HepG2 (cell line): ENCODE measurements around the gene NFKBIL1. TPM values are rescaled to one million over a fixed set of nuclear protein-coding genes. Genes with fewer than 3 reads are reported as not detected.
A peak's percentile ranks its signal among the peaks of the same experiment; 100 is the strongest.

Experiments
- AHR ChIP-seq: IDR thresholded peaks from 2 replicates; pipeline ENCODE4 v1.6.1; 2018; ENCODE audit warnings: missing genetic modification reagents, missing compliant biosample characterization
- CREB1 ChIP-seq, 2 experiments: fragments of 450-650 bp in 1 of 2; IDR thresholded peaks; 2 replicates each; pipeline ENCODE4 v1.6.1; 2016 to 2017; ENCODE audit warnings: control low read depth in 1 of 2, mild to moderate bottlenecking in 1 of 2, missing compliant biosample characterization in 1 of 2, missing genetic modification characterization in 1 of 2
- CREM ChIP-seq, 2 experiments: sonication (generic) in 1 of 2; formaldehyde crosslinking in 1 of 2; IDR thresholded peaks; 2 replicates each; pipeline versions ENCODE4 v1.4.0 to v1.6.1; 2016 to 2020; ENCODE audit warnings: antibody characterized with exemption in 1 of 2, mild to moderate bottlenecking in 1 of 2, missing genetic modification reagents in 1 of 2
- ERF ChIP-seq: IDR thresholded peaks from 2 replicates; pipeline ENCODE4 v1.6.1; 2018; ENCODE audit warnings: missing biosample characterization, missing genetic modification reagents
- FOXO1 ChIP-seq: sonication (generic); formaldehyde crosslinking; IDR thresholded peaks from 2 replicates; pipeline ENCODE4 v1.4.0; 2020; ENCODE audit warnings: missing genetic modification reagents
- GABPA ChIP-seq, 2 experiments: IDR thresholded peaks; 2 replicates each; pipeline ENCODE4 v1.6.1; 2011 to 2016; ENCODE audit warnings: low read depth in 2 of 2, low read length in 1 of 2, missing biosample characterization in 1 of 2, missing genetic modification characterization in 1 of 2
- HDAC1 ChIP-seq: sonication (generic); formaldehyde crosslinking; IDR thresholded peaks from 2 replicates; pipeline ENCODE4 v1.5.1; 2020; ENCODE audit warnings: mild to moderate bottlenecking, missing genetic modification reagents
- HNF4G ChIP-seq, 2 experiments: sonication (generic) in 1 of 2; formaldehyde crosslinking in 1 of 2; IDR thresholded peaks; 2 replicates each; pipeline versions ENCODE4 v1.4.0 to v1.6.1; 2011 to 2020; ENCODE audit warnings: borderline replicate concordance in 2 of 2, low read depth in 2 of 2, mild to moderate bottlenecking in 2 of 2, low read length in 1 of 2, missing genetic modification reagents in 1 of 2, moderate library complexity in 1 of 2
- MAFF ChIP-seq: IDR thresholded peaks from 2 replicates; pipeline ENCODE4 v1.6.1; 2011; ENCODE audit warnings: low read depth, low read length, improper control_type of control experiment
- MXI1 ChIP-seq: IDR thresholded peaks from 3 replicates; pipeline ENCODE4 v1.6.1; 2012; ENCODE audit warnings: low read depth, low read length, inconsistent platforms, borderline replicate concordance
- NCOA5 ChIP-seq: sonication (generic); formaldehyde crosslinking; IDR thresholded peaks from 2 replicates; pipeline ENCODE4 v1.4.0; 2020; ENCODE audit warnings: missing genetic modification reagents
- POLR2A ChIP-seq, 2 experiments: IDR thresholded peaks; 2 replicates each; pipeline ENCODE4 v1.6.1; 2011; ENCODE audit warnings: low read depth in 2 of 2, low read length in 2 of 2, mild to moderate bottlenecking in 1 of 2, moderate library complexity in 1 of 2; ENCODE audit not compliant: insufficient read depth in 1 of 2
- SOX6 ChIP-seq, 2 experiments: fragments of 450-650 bp in 1 of 2; sonication (generic) in 1 of 2; formaldehyde crosslinking in 1 of 2; IDR thresholded peaks; 2 replicates each; pipeline versions ENCODE4 v1.4.0 to v1.6.1; 2017 to 2020; ENCODE audit warnings: antibody characterized with exemption in 1 of 2, mild to moderate bottlenecking in 1 of 2, missing genetic modification reagents in 1 of 2
- SP5 ChIP-seq: IDR thresholded peaks from 2 replicates; pipeline ENCODE4 v1.6.1; 2016; ENCODE audit warnings: low read depth, borderline replicate concordance
- THAP11 ChIP-seq: IDR thresholded peaks from 2 replicates; pipeline ENCODE4 v1.6.1; 2016; ENCODE audit warnings: missing biosample characterization, missing genetic modification reagents
- ZNF331 ChIP-seq: sonication (generic); formaldehyde crosslinking; IDR thresholded peaks from 2 replicates; pipeline ENCODE4 v1.4.0; 2020; ENCODE audit warnings: missing genetic modification reagents
- ZNF775 ChIP-seq: sonication (generic); formaldehyde crosslinking; IDR thresholded peaks from 2 replicates; pipeline ENCODE4 v1.4.0; 2020; ENCODE audit warnings: missing genetic modification reagents, mild to moderate bottlenecking, moderate library complexity, borderline replicate concordance
- polyA plus RNA-seq, 8 experiments: library from polyadenylated mRNA; depleted of rRNA in 3 of 8; stranded (reverse) in 7 of 8; unstranded in 1 of 8; fragments of >200 nt; fragmentation: Illumina TruSeq in 4 of 8; extraction: Trizol in 4 of 8; gene quantifications; 2 replicates each; pipeline versions ENCODE4 v1.2.1 to v1.2.3, GENCODE V29; 2011 to 2016; ENCODE audit warnings: low read depth in 4 of 8, missing spikeins in 1 of 8, mixed read lengths in 1 of 8; ENCODE audit not compliant: insufficient read depth in 1 of 8
- total RNA-seq, 5 experiments: library from RNA; depleted of rRNA; stranded (reverse); fragments of >200 nt; fragmentation: Illumina TruSeq; extraction: Trizol; gene quantifications; 2 replicates each; pipeline ENCODE4 v1.2.3, GENCODE V29; 2016; ENCODE audit warnings: low read depth in 1 of 5
- TF ChIP-seq, protein P1 (sequence below): sonication (generic); formaldehyde crosslinking; IDR thresholded peaks from 2 replicates; pipeline ENCODE4 v1.4.0; 2020; ENCODE audit warnings: missing genetic modification reagents
- TF ChIP-seq, protein P2 (sequence below): IDR thresholded peaks from 2 replicates; pipeline ENCODE4 v1.6.1; 2016; ENCODE audit warnings: mild to moderate bottlenecking, missing biosample characterization, missing genetic modification reagents
- TF ChIP-seq, protein P3 (sequence below): sonication (generic); formaldehyde crosslinking; IDR thresholded peaks from 2 replicates; pipeline ENCODE4 v1.4.0; 2020; ENCODE audit warnings: missing genetic modification reagents, borderline replicate concordance
- TF ChIP-seq, protein P4 (sequence below): sonication (generic); formaldehyde crosslinking; IDR thresholded peaks from 2 replicates; pipeline ENCODE4 v1.4.0; 2020; ENCODE audit warnings: mild to moderate bottlenecking, missing genetic modification reagents

Gene NFKBIL1
- total and polyA plus RNA-seq, 2 of the 13 experiments (the other 11 are each of a cell fraction or from before 2014, with no cell fraction given): 9.7 to 19.5 TPM

DNA sequence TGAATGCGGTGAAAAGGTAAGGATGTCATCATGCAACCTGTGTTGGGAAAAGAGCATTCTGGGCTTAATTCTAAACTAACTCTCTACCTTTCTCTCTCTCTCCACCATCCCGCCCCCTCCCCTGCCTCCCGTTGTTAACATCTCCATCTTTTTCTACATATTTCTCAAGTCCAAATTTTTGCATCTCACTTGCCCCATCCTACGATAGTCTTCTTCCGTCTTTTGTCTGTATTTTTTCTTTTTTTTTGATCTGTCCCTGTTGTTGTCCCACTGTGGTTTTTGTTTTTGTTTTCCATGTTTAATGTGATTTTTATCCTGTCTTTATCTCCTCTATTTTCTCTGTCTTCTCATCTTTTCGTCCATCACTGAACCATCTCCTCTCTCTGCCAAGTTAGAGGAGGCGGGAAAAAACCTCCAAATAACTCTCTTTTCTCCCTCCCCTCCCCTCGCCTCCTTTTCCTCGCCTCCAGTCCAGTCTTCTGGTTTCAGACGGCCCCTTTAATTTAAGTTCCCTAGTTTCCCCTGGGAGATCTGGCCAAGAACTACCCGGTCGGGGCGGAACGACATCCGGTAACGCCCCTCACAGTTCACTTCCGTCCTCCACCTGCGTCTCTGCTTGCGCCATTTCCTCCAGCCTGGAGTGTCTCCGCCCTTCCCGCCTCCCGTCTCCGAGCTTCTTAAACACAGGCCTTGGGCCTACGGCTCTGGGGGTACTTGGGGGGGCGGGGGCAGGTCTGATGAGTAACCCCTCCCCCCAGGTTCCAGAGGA, at the start of gene NFKBIL1 (continued):
- TF ChIP-seq, protein P1, sequence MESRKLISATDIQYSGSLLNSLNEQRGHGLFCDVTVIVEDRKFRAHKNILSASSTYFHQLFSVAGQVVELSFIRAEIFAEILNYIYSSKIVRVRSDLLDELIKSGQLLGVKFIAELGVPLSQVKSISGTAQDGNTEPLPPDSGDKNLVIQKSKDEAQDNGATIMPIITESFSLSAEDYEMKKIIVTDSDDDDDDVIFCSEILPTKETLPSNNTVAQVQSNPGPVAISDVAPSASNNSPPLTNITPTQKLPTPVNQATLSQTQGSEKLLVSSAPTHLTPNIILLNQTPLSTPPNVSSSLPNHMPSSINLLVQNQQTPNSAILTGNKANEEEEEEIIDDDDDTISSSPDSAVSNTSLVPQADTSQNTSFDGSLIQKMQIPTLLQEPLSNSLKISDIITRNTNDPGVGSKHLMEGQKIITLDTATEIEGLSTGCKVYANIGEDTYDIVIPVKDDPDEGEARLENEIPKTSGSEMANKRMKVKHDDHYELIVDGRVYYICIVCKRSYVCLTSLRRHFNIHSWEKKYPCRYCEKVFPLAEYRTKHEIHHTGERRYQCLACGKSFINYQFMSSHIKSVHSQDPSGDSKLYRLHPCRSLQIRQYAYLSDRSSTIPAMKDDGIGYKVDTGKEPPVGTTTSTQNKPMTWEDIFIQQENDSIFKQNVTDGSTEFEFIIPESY (CRISPR knock-in tag): peak; percentile 36; the same call in 1 of the 2 replicates
- TF ChIP-seq AHR (CRISPR knock-in tag): 0 out of 2 replicates have a peak, but pooled peaks have one; percentile 63
- TF ChIP-seq GABPA (IDR thresholded peaks at IDR 0.05; ENCODE audit: low read depth, low read length): peak; percentile 98
- TF ChIP-seq GABPA (CRISPR knock-in tag; IDR thresholded peaks at IDR 0.05; ENCODE audit: low read depth): peak; percentile 100
- TF ChIP-seq, protein P2, sequence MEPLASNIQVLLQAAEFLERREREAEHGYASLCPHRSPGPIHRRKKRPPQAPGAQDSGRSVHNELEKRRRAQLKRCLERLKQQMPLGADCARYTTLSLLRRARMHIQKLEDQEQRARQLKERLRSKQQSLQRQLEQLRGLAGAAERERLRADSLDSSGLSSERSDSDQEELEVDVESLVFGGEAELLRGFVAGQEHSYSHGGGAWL (CRISPR knock-in tag): 0 out of 2 replicates have a peak, but pooled peaks have one; percentile 33
- TF ChIP-seq CREB1 (IDR thresholded peaks at IDR 0.05): peak; percentile 79
- peak; percentile 97 for TF ChIP-seq CREB1 (CRISPR knock-in tag; IDR thresholded peaks at IDR 0.05)
- TF ChIP-seq CREM (IDR thresholded peaks at IDR 0.05): peak; percentile 98
- TF ChIP-seq CREM (CRISPR knock-in tag; IDR thresholded peaks at IDR 0.05): 0 out of 2 replicates have a peak, but pooled peaks have one; percentile 8
- TF ChIP-seq, protein P3, sequence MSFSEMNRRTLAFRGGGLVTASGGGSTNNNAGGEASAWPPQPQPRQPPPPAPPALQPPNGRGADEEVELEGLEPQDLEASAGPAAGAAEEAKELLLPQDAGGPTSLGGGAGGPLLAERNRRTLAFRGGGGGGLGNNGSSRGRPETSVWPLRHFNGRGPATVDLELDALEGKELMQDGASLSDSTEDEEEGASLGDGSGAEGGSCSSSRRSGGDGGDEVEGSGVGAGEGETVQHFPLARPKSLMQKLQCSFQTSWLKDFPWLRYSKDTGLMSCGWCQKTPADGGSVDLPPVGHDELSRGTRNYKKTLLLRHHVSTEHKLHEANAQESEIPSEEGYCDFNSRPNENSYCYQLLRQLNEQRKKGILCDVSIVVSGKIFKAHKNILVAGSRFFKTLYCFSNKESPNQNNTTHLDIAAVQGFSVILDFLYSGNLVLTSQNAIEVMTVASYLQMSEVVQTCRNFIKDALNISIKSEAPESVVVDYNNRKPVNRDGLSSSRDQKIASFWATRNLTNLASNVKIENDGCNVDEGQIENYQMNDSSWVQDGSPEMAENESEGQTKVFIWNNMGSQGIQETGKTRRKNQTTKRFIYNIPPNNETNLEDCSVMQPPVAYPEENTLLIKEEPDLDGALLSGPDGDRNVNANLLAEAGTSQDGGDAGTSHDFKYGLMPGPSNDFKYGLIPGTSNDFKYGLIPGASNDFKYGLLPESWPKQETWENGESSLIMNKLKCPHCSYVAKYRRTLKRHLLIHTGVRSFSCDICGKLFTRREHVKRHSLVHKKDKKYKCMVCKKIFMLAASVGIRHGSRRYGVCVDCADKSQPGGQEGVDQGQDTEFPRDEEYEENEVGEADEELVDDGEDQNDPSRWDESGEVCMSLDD (CRISPR knock-in tag): no peak
- TF ChIP-seq SOX6 (IDR thresholded peaks at IDR 0.05): no peak
- peak; percentile 40 for TF ChIP-seq SOX6 (CRISPR knock-in tag; IDR thresholded peaks at IDR 0.05)
- no peak for TF ChIP-seq MAFF
- TF ChIP-seq NCOA5 (CRISPR knock-in tag): no peak
- TF ChIP-seq POLR2A (IDR thresholded peaks at IDR 0.05; ENCODE audit: insufficient read depth in 1 of 2, low read depth in 2 of 2, low read length in 2 of 2): peak; percentile 37 to 63; a peak in 3 of 4 replicates
- TF ChIP-seq, protein P4, sequence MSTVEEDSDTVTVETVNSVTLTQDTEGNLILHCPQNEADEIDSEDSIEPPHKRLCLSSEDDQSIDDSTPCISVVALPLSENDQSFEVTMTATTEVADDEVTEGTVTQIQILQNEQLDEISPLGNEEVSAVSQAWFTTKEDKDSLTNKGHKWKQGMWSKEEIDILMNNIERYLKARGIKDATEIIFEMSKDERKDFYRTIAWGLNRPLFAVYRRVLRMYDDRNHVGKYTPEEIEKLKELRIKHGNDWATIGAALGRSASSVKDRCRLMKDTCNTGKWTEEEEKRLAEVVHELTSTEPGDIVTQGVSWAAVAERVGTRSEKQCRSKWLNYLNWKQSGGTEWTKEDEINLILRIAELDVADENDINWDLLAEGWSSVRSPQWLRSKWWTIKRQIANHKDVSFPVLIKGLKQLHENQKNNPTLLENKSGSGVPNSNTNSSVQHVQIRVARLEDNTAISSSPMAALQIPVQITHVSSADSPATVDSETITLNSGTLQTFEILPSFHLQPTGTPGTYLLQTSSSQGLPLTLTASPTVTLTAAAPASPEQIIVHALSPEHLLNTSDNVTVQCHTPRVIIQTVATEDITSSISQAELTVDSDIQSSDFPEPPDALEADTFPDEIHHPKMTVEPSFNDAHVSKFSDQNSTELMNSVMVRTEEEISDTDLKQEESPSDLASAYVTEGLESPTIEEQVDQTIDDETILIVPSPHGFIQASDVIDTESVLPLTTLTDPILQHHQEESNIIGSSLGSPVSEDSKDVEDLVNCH (CRISPR knock-in tag): 0 out of 2 replicates have a peak, but pooled peaks have one; percentile 29
- peak; percentile 27; the same call in 1 of the 2 replicates for TF ChIP-seq HDAC1 (CRISPR knock-in tag)
- peak; percentile 86 for TF ChIP-seq SP5
- peak; percentile 82 for TF ChIP-seq ZNF331 (CRISPR knock-in tag)
- TF ChIP-seq FOXO1 (CRISPR knock-in tag): 0 out of 2 replicates have a peak, but pooled peaks have one; percentile 30
- no peak for TF ChIP-seq ZNF775 (CRISPR knock-in tag)
- TF ChIP-seq MXI1: peak; percentile 58; the same call in 1 of the 3 replicates
- TF ChIP-seq HNF4G (IDR thresholded peaks at IDR 0.05; ENCODE audit: borderline replicate concordance, low read depth, low read length): no peak
- TF ChIP-seq HNF4G (CRISPR knock-in tag; IDR thresholded peaks at IDR 0.05; ENCODE audit: borderline replicate concordance, low read depth): no peak
- peak; percentile 96 for TF ChIP-seq THAP11 (CRISPR knock-in tag)
- TF ChIP-seq ERF (CRISPR knock-in tag): peak; percentile 88
